Measurements from ENCODE around the gene C6orf52.
A peak's percentile ranks its signal among the peaks of the same experiment; 100 is the strongest.
"Not testable (repeated sequence)": the region's sequence is repeated elsewhere in the genome, so short reads cannot be mapped to it uniquely, and the experiment has no call there.

C6orf52 gene

GRCh38 chr6:10694302-10695085 lies at the start of gene C6orf52, which contains the start of gene PAK1IP1:
TSS of gene C6orf52 (minus strand) at chr6:10694616. CDS start at chr6:10687550, 7,066 bp downstream.
TSS of gene PAK1IP1 (plus strand) at chr6:10694972. CDS start at chr6:10694986, 14 bp downstream.
- peak; percentile 91 for DNase-seq (ENCODE audit: low read depth)
- H3K4me3 ChIP-seq (ENCODE audit: control insufficient read depth, low read depth, low read length) = peak within 1 kb of the TSS; percentile 92
- no peak for TF ChIP-seq CTCF (conservative IDR thresholded peaks at IDR 0.05; ENCODE audit: control insufficient read depth, insufficient read depth, low read depth, low read length)

- no peak for DNase-seq (ENCODE audit: low read depth)
- no peak overlapping the region for H3K4me3 ChIP-seq (ENCODE audit: control insufficient read depth, low read depth, low read length)
- TF ChIP-seq CTCF (conservative IDR thresholded peaks at IDR 0.05; ENCODE audit: control insufficient read depth, insufficient read depth, low read depth, low read length) = no peak
These were observed 49.1 kb upstream of the C6orf52 start for GRCh38 chr6:10743515-10743914.

- no peak for DNase-seq (ENCODE audit: low read depth)
- no peak for TF ChIP-seq CTCF (conservative IDR thresholded peaks at IDR 0.05; ENCODE audit: control insufficient read depth, insufficient read depth, low read depth, low read length)
- no peak overlapping the region for H3K4me3 ChIP-seq (ENCODE audit: control insufficient read depth, low read depth, low read length)
These were observed 47.8 kb upstream of the C6orf52 start for GRCh38 chr6:10742251-10742650.

- not testable (repeated sequence) for H3K4me3 ChIP-seq (ENCODE audit: control insufficient read depth, low read depth, low read length)
These were observed 47.2 kb upstream of the C6orf52 start for GRCh38 chr6:10741643-10742042.

GRCh38 chr6:10740061-10740460 lies 45.6 kb upstream of the C6orf52 start:
- H3K4me3 ChIP-seq (ENCODE audit: control insufficient read depth, low read depth, low read length) = no peak overlapping the region
- TF ChIP-seq CTCF (conservative IDR thresholded peaks at IDR 0.05; ENCODE audit: control insufficient read depth, insufficient read depth, low read depth, low read length) = no peak
- no peak for DNase-seq (ENCODE audit: low read depth)

More at GRCh38 chr6:10741643-10742042, 47.2 kb upstream of the C6orf52 start:
- DNase-seq (ENCODE audit: low read depth) = not testable (repeated sequence)

GRCh38 chr6:10736731-10737130 lies 42.3 kb upstream of the C6orf52 start:
- no peak overlapping the region for H3K4me3 ChIP-seq (ENCODE audit: control insufficient read depth, low read depth, low read length)
- no peak for TF ChIP-seq CTCF (conservative IDR thresholded peaks at IDR 0.05; ENCODE audit: control insufficient read depth, insufficient read depth, low read depth, low read length)
- no peak for DNase-seq (ENCODE audit: low read depth)

GRCh38 chr6:10733863-10734262 lies 39.4 kb upstream of the C6orf52 start:
- TF ChIP-seq CTCF (conservative IDR thresholded peaks at IDR 0.05; ENCODE audit: control insufficient read depth, insufficient read depth, low read depth, low read length) = no peak
- no peak overlapping the region for H3K4me3 ChIP-seq (ENCODE audit: control insufficient read depth, low read depth, low read length)
- DNase-seq (ENCODE audit: low read depth) = no peak

Measured in fibroblast of mammary gland (primary cell).